Measurements from ENCODE around the gene GGTA1.
"Not testable (repeated sequence)": the region's sequence is repeated elsewhere in the genome, so short reads cannot be mapped to it uniquely, and the experiment has no call there.

Gene GGTA1

DNA sequence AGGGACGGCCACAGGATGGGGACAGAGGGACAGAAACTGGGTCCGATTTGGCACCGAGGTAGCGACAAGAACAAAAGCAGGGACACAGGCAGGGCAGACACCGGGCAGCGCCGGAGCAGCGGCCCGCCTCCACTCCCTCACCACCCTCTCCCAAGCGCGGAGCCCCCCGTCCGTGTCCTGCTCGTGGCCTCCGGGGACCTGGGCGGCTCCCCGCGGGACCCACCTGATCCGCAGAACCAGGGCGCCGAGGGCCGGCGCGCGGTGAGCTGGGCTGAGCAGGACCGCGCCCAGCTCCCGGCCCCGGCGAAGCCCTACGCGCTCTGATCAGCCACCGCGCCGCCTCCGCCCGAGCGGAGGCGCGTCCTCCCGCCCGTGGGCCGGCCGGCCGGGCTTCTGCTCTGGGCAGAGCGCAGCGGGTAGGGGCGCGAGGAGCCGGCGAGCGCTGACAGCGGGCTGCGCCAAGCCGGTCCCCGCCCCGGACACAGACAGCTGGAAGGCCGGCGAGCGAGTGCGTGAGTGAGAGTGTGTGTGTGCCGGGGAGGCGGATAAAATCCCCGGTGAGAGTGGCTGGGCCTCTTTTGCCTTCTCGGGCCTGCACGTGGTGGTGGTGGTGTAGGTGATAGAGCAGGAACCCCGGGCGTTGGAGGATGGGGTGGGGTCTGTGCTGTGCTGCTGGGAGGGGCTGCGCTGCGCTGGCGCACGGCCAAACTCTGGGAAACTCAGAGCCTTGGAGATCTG lies at the start of gene GGTA1:
GGTA1 (minus strand) TSS at position 418 of the 738 bp plus-strand sequence. CDS start 31,922 bp downstream, outside the sequence.
- no peak for DNase-seq (ENCODE audit: low read depth)

- DNase-seq (ENCODE audit: low read depth), result no peak
These were observed 49.0 kb upstream of the GGTA1 start for GRCh38 chr9:121548666-121549065.

- DNase-seq (ENCODE audit: low read depth), result peak; percentile 32
These were observed 46.3 kb upstream of the GGTA1 start for GRCh38 chr9:121545875-121546423.

- DNase-seq (ENCODE audit: low read depth), result no peak
These were observed 45.7 kb upstream of the GGTA1 start for GRCh38 chr9:121545150-121545874.

DNA sequence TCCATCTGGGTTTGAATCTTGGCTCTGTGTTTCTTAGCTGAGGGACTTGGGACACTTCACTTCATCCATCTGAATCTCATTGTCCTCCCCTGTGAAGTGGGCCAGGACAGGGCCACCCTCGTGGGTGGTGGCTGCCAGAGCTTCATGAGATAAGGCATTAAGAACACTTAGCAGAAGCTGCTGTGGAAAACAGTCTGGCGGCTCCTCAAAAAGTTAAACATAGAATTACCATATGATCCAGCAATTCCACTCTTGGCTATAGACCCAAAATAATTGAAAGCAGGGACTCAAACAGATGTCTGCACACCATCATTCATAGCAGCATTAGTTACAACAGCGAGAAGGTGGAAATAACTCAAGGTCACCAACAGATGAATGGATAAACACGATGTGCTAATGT lies 42.4 kb upstream of the GGTA1 start:
- DNase-seq (ENCODE audit: low read depth), result no peak

DNA sequence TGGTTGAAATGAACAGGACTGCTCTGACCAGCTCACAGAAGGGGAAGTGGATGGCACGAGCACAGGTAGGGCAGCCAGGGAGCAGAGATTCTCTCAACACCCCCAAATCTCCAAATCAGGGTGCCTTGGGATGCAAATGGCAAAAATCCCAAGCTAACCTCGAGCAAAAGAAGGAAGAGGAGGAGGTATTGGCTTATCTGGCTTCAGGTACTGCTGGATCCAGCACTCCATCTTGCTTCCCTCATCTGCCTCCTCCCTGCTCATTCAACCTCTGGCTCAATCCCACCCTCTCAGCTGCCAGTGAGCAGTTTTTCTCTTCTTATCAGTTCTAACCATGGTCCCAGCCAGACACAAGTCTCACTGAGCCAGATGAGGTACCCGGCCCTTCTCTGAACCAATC lies 41.6 kb upstream of the GGTA1 start:
- DNase-seq (ENCODE audit: low read depth), result no peak

- DNase-seq (ENCODE audit: low read depth), result no peak
These were observed 38.6 kb upstream of the GGTA1 start for GRCh38 chr9:121538221-121538620.

DNA sequence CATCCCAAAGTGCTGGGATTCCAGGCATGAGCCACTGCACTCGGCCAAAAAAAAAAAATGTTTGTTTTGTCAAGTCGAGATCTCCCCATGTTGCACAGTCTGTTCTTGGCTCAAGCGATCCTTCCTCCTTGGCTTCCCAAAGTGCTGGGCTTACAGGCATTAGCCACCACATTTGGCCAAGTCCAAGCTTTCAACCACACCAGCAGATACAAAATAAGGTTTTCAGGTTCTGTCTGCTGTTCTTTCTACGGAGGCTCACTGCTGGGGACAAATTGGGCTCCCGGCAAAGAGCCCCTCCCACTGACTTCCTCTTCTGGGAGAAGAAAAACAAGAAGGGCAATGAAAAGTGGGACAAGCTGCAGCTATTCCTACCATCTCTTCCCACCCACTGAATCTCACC lies 37.6 kb upstream of the GGTA1 start:
- DNase-seq (ENCODE audit: low read depth), result no peak

DNA sequence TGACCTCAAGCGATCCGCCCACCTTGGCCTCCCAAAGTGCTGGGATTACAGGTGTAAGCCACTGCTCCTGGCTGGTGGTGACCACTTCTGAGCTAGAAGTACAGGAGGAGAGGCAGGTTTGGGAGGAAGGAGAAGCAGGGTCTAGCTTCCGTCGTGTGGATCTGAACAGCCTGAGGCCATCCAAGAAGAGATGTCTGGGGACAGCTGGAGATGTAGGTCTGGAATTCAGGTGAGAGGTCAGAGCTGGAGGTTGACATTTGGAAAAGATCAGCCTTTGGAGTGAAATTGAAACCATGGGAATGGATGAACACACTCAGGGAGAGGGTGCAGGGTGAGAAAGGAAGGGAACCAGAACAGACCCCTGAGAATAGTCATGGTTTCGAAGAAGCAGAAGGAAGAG lies 33.2 kb upstream of the GGTA1 start:
- no peak for DNase-seq (ENCODE audit: low read depth)

DNA sequence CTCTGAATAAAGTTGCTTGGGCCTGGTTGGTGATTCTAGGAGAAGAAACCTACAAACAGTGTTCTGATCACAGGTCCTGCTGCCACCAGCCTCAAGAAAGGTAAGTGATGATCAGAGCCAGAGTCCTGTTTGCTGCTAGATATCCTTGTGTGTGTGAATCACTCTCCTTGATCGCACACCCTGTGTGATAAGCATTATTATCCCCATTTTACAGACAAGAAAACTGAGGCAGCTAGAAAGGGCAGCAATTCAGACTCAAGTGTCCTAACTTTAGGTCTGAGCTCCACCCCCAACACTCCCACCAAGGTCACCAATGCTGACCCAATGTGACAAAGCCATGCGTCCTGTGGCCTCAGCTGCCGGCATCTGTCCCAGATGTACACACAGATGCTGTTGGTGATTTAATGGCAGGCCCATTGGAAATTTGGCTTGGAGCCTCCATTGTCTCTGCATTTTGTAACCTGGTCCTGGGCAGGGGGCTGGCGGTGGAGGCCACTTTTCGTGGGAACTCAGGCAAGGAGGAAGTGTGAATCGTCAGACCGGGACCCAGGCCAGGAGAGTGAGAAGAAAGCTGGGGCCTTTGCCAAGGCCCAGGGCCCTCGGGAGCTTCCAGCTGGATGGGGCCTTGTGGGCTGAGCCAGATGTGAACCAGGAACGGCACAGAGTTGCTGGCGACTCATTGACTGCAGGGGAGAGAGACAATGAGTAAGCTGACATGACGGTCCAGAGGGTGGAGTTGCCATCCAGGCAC lies 29.8 kb upstream of the GGTA1 start:
- no peak for DNase-seq (ENCODE audit: low read depth)

DNA sequence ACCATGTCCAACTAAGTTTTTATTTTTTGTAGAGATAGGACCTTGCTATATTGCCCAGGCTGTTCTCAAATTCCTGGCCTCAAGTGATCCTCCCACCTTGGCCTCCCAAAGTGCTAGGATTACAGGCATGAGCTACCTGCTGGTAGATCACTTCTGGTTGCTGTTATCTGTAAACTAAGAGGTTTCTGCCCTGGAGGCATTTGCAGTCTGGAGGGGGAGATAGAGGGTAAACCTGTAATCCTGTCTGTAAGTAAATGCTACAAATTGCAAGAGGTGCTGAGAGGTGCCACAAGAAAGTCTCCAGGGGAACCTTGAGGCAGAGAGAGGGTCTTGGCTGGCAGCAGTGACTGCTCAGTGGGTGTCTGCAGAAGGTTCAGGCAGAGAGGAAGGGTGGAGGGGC lies 29.0 kb upstream of the GGTA1 start:
- no peak for DNase-seq (ENCODE audit: low read depth)

GRCh38 chr9:121527371-121527770 lies 27.7 kb upstream of the GGTA1 start:
- no peak for DNase-seq (ENCODE audit: low read depth)

DNA sequence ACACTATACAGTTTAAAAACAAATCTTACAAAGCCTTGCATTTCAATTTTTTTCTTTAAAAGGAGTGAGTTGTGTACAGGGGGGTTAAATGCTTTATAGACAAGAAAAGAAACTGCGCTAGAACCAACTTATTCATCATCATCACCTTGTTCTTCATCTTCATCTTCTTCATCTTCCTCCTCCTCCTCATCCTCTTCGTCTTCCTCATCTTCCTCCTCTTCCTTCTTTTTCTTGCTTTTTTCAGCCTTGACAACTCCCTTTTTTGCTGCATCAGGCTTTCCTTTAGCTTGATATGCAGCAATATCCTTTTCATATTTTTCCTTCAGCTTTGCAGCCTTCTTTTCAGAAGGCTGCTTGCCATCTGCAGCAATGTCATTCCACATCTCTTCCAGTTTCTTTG lies 20.0 kb upstream of the GGTA1 start:
- DNase-seq (ENCODE audit: low read depth), result not testable (repeated sequence)

DNA sequence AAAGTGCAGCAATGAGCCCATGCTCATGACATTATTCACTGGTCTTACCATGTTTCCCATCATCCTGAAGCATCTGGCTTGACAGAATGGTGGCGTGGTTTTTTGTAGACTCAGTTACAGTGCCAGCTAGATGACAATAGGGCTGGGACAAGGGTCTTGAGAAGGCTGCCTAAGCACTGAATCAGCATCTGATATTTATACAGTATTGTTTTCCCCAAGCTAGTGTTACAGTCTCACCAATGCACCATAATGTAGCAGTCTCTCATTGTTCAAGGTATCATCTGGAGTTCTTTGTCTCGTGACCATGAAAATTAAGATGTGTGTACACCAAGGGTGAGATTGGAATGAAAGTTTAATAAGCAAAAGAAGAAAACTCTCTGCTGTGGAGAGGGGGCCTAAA lies 19.0 kb upstream of the GGTA1 start:
- DNase-seq (ENCODE audit: low read depth), result no peak

- not testable (repeated sequence) for DNase-seq (ENCODE audit: low read depth)
These were observed 13.5 kb upstream of the GGTA1 start for GRCh38 chr9:121513166-121513565.

DNA sequence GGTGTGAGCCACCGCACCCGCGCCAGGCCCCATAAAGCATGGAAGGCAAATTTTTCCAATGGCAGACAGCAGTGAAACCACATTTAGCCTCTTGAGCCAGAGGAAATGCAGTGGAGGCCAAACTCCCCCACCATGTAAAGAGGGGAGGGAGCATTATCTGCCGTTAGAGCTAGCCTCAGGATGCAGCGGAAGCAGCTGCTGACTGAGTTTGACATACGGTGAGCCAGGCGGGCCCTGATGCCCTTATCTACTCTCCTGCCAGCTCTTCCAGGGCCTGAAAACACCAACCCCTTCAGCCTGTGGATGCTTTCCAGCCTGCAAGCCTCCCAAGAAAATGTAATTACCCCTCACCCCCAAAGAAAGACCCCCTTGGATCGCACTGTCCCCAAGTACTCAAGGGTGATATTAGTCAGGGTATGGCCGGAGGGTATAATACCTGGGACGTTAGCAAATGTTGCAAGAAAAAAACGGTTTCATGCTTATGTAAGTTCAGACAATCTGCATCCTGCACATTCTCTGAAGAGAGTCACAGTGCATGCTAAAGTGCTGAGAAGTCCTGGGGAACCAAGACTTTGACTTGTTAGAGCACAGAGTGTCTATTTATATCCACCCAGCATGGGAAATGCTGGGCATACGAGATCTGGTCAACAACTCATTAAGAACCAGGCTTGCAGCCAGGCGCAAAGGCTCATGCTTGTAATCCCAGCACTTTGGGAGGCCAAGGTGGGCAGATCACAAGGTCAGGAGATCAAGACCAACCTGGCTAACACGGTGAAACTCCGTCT lies 11.3 kb upstream of the GGTA1 start:
- no peak for DNase-seq (ENCODE audit: low read depth)

DNA sequence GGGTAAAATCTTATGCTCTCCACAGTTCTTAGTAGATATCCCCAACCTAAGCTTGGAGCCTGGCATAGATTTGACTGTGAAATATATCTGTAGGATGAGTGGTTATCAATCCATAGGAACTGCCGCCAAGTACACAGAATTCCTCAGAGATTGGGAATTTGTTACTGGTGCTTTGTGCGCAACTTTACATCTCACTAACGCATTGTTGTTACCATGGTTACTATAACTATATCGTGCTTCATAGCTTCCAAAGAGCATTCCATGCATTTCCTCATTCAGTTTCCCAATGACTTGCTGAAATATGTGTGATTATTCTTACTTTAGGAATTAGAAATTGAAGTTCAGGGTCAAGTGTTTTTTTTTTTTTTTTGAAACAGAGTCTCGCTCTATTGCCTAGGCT lies 9.5 kb upstream of the GGTA1 start:
- no peak for DNase-seq (ENCODE audit: low read depth)

DNA sequence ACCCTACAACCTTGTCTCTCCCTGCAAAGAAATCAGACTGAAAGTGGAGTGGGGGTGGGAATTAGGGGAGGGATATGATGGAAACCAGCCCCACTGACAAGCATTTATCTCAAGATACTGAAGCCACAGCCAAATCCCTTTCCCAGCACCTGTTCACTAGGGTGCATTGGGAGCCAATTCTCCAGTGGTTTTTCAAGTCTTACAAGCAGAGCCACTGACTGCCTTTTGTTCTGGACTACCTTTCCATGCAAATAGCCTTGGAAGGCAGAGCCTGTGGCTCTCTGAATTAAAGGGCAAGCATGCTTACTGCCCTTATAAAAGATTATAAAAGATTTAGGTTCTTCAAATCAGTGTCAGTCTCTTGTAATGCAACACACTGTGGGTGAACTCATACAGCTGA lies 8.8 kb upstream of the GGTA1 start:
- DNase-seq (ENCODE audit: low read depth), result no peak

DNA sequence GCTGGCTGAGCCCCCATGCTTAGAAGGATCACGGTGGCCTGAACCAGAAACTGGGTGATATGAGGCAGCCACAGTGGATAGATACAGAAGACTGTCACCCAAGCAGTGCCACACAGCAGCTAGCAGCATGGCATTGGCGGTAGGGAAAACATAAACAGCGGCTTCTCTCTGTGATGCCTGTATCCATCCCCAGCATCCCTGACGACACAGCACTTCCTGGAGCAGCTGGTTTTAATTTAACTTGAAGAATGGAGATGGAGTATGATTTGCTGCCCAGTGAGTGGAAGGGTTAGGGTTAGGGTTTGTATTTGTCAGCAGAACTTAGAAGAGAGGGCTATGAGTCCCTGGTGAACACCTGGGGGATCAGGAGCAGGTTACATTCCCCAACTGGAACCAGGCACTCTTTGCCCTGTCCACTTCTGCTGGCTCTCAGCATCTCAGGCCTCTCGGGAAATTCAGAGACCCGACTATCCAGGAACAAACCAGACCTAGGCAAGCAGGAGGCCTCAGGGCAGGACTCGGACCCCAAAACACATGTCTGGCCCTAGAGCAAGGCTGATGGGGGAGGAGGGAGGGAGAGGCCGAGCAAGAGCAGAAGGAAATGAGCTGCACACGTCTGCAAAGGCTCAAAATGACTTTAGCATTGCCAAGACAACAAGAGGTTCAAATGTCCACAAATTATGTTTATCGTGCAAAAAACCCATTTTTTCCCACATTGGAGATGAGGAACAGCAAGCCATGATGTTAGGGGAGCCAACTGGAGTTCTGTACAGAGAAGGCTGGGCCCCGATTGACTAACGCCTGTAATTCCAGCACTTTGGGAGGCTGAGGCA lies 6.5 kb upstream of the GGTA1 start:
- no peak for DNase-seq (ENCODE audit: low read depth)

DNA sequence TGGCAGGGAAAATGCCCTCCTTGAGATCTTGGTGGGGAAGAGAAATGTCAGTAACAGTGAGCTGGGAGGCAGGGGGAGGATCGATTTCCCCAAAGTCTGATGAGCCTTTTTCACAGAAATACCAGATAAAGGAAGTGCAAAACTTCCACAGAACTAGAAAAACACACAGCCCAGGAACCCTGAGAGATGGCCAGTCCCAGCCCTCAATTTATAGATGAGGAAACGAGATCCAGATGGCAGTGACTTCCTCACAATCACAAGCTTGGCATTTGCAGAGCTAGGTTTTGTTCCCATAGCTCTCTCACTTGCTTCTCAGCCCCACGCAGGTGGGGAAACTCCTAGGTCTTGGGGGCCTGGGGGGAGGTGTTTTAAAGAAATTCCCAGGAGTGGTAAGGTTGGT lies 3.8 kb upstream of the GGTA1 start:
- no peak for DNase-seq (ENCODE audit: low read depth)

GRCh38 chr9:121500165-121500478 lies 478 bp upstream of the GGTA1 start:
- no peak for DNase-seq (ENCODE audit: low read depth)

DNA sequence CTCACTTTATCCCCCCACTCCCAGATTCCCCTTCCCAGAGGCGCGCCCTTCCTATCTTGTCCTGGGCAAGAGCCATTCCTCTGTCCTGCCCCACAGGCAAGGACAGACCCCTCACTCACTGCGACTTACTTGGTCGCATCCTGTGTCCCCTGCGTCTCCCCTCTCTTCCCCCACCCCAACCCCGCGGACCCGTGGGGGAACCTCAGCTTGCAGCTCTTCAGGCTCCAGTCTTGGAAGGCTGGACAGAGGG lies 542 bp downstream of the GGTA1 start:
- DNase-seq (ENCODE audit: low read depth), result no peak
